Fibroblast of lung (primary cell): ENCODE results near the gene BARHL2.

ENCODE experiments used
- CTCF ChIP-seq, 2 donors: IDR thresholded peaks in 1 of 2; conservative IDR thresholded peaks in 1 of 2; 1 replicate in 1 of 2; 2 replicates in 1 of 2; pipeline ENCODE4 v1.5.1; 2011 to 2012; ENCODE audit warnings: low read length in 2 of 2, control low read depth in 1 of 2, inconsistent platforms in 1 of 2, low read depth in 1 of 2, mild to moderate bottlenecking in 1 of 2
- EZH2 ChIP-seq: IDR thresholded peaks from 2 replicates; pipeline ENCODE4 v1.5.1; 2012; ENCODE audit warnings: low read length, control low read depth, mild to moderate bottlenecking; ENCODE audit errors: missing control alignments

GRCh38 chr1:90687747-90688146 lies 29.4 kb downstream of the BARHL2 start:
- TF ChIP-seq EZH2 (no peak), CTCF (conservative IDR thresholded peaks at IDR 0.05 in 1 of 2, IDR thresholded peaks at IDR 0.05 in 1 of 2; ENCODE audit: low read depth in 1 of 2, low read length in 2 of 2) (no peak)
